Liver (tissue), 9 donors: ENCODE results near the gene TPRX1. TPM values are rescaled to one million over a fixed set of nuclear protein-coding genes. Genes with fewer than 3 reads are reported as not detected.

ENCODE experiments used
- DNase-seq: peaks from one replicate; pipeline ENCODE4 v3.0.0-alpha.2; 2017; ENCODE audit warnings: low spot score
- H3K27ac ChIP-seq, 2 donors: one replicate each; pipeline ENCODE4 v1.7.0; 2013; ENCODE audit warnings: inconsistent platforms in 2 of 2, low read length in 2 of 2, control low read depth in 1 of 2, low read depth in 1 of 2, mild to moderate bottlenecking in 1 of 2
- H3K27me3 ChIP-seq, 4 donors: one replicate each; pipeline versions ENCODE4 v1.6.1 to v1.7.0; 2013; ENCODE audit warnings: low read length in 3 of 4, inconsistent platforms in 1 of 4, mild to moderate bottlenecking in 1 of 4, moderate library complexity in 1 of 4; ENCODE audit not compliant: control insufficient read depth in 4 of 4, insufficient read depth in 4 of 4
- H3K36me3 ChIP-seq, 4 donors: one replicate each; pipeline versions ENCODE4 v1.6.1 to v1.7.0; 2013; ENCODE audit warnings: low read length in 3 of 4, mild to moderate bottlenecking in 3 of 4, low read depth in 1 of 4, moderate library complexity in 1 of 4; ENCODE audit not compliant: control insufficient read depth in 4 of 4, insufficient read depth in 3 of 4
- H3K4me1 ChIP-seq, 4 donors: one replicate each; pipeline versions ENCODE4 v1.6.1 to v1.7.0; 2013; ENCODE audit warnings: low read length in 3 of 4, mild to moderate bottlenecking in 3 of 4, moderate library complexity in 1 of 4; ENCODE audit not compliant: control insufficient read depth in 4 of 4, insufficient read depth in 4 of 4
- H3K4me3 ChIP-seq, 3 donors: one replicate each; pipeline versions ENCODE4 v1.6.1 to v1.7.0; 2013; ENCODE audit warnings: low read length in 3 of 3, control low read depth in 1 of 3, low read depth in 1 of 3, mild to moderate bottlenecking in 1 of 3
- H3K9ac ChIP-seq, 2 donors: one replicate each; pipeline ENCODE4 v1.7.0; 2013; ENCODE audit warnings: low read length in 2 of 2, mild to moderate bottlenecking in 2 of 2, moderate library complexity in 2 of 2, control low read depth in 1 of 2, low read depth in 1 of 2
- H3K9me3 ChIP-seq, 4 donors: one replicate each; pipeline versions ENCODE4 v1.6.1 to v1.7.0; 2013; ENCODE audit warnings: low read length in 3 of 4; ENCODE audit not compliant: control insufficient read depth in 4 of 4
- FOXA1 ChIP-seq: IDR thresholded peaks from 2 replicates; pipeline ENCODE4 v1.6.1; 2016; ENCODE audit warnings: antibody characterized with exemption
- FOXA2 ChIP-seq: IDR thresholded peaks from 2 replicates; pipeline ENCODE4 v1.6.1; 2016; ENCODE audit warnings: antibody characterized with exemption
- GABPA ChIP-seq, 2 donors: IDR thresholded peaks in 1 of 2; conservative IDR thresholded peaks in 1 of 2; 2 replicates each; pipeline ENCODE4 v1.6.1; 2016; ENCODE audit warnings: antibody characterized with exemption in 2 of 2, mild to moderate bottlenecking in 1 of 2, moderate library complexity in 1 of 2
- HNF4A ChIP-seq, 2 donors: conservative IDR thresholded peaks; 2 replicates each; pipeline ENCODE4 v1.6.1; 2016; ENCODE audit warnings: antibody characterized with exemption in 2 of 2, mild to moderate bottlenecking in 2 of 2
- HNF4G ChIP-seq: IDR thresholded peaks from 2 replicates; pipeline ENCODE4 v1.6.1; 2016; ENCODE audit warnings: antibody characterized with exemption
- RAD21 ChIP-seq, 2 donors: IDR thresholded peaks; 2 replicates each; pipeline ENCODE4 v1.6.1; 2016; ENCODE audit warnings: antibody characterized with exemption in 2 of 2, mild to moderate bottlenecking in 2 of 2
- SP1 ChIP-seq: IDR thresholded peaks from 2 replicates; pipeline ENCODE4 v1.6.1; 2018; ENCODE audit warnings: antibody characterized with exemption, mild to moderate bottlenecking
- WGBS: extraction: QIAGEN DNeasy Blood & Tissue Kit; methylation state at CpG from one replicate; pipeline ENCODE4 v1.1.7; 2013; 5-methylcytosine and 5-hydroxymethylcytosine counted together
- polyA plus RNA-seq, 2 donors: library from polyadenylated mRNA; stranded (reverse) in 1 of 2; unstranded in 1 of 2; fragments of 200-250 nt in 1 of 2; fragments of >200 nt in 1 of 2; fragmentation: Nextera tagmentation in 1 of 2; extraction: Ambion mirVana in 1 of 2; gene quantifications; one replicate each; pipeline versions ENCODE4 v1.2.1 to v1.2.3, GENCODE V29; 2013 to 2015
- total RNA-seq, 2 donors: library from RNA; depleted of rRNA; stranded (reverse); fragments of >200 nt; gene quantifications; one replicate each; pipeline ENCODE4 v1.2.3, GENCODE V29; 2014
- TF ChIP-seq, protein P1 (sequence below): IDR thresholded peaks from 2 replicates; pipeline ENCODE4 v1.6.1; 2016; ENCODE audit warnings: antibody characterized with exemption, mild to moderate bottlenecking
- TF ChIP-seq, protein P2 (sequence below): fragments of 150-350 bp; IDR thresholded peaks from 2 replicates; pipeline ENCODE4 v1.5.1; 2017; ENCODE audit warnings: improper control_type of control experiment, low read depth, low read length; ENCODE audit not compliant: missing input control
- TF ChIP-seq, protein P3 (sequence below): IDR thresholded peaks from 2 replicates; pipeline ENCODE4 v1.6.1; 2016; ENCODE audit warnings: antibody characterized with exemption
- donor health status: healthy.
- donor health status: healthy.
- donor health status: healthy.
- donor health status: healthy.
- donor health status: healthy.

The TPRX1 gene
- total and polyA plus RNA-seq, 4 donors, result not detected

DNA sequence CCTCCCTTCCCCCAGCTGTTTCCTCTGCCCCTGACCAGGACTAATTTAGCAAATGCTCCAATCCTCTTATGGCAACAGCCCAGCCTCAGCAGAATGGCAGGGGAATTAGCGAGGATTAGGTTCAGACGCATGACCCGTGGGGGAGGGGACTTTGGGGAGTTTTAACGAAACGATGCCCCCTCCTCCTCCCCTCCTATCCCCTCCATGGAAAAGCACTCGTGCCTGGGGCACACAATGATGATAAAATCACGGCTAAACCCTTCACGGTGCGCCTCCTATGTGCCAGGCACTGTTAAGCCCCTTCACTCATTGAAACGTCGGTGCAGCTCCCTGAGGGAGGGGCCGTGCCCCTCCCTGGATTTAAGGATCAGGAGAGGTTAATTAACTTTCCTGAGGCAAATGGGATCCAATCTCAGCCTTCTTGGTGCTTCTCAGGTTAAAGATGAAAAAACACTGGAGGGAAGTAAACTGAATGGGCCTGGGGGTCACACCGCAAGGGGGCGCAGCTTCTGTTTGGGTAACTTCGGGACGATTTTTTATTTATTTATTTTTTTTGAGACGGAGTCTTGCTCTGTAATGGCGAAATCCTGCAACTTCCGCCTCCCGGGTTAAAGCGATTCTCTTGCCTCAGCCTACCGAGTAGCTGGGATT lies 44.6 kb upstream of the TPRX1 start:
- WGBS, result 26% methylated on average over 22 of the region's 22 CpGs
- no peak overlapping the region for H3K9ac ChIP-seq

DNA sequence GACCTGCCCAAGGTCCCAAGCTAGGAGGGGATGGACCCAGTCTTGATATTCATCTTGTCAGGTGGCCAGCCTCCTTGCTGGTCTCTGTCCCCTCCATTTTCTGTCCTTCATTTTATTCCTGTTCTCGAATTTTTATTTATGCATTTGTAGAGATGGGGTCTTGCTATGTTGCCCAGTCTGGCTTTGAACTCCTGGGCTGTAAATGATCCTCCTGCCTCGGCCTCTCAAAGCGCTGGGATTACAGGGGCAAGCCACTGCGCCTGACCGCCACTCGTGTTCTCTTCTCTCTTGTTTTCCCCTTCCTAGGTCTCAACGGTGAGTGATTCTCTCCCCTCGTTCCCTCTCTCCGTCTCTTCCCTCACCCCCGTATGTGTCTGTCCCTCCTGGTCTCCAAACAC lies 44.1 kb upstream of the TPRX1 start:
- Histone ChIP-seq H3K9ac (no peak overlapping the region), H3K36me3 (no peaks in the 10 kb centered on the region), H3K9me3 (no peaks in the 10 kb centered on the region), H3K27ac (no peak overlapping the region), H3K4me3 (no peak overlapping the region), H3K27me3 (peaks cover 0 to 2% (median 0%) of the 10 kb centered on the region in 4 donors), H3K4me1 (no peaks in the 10 kb centered on the region)
- DNase-seq, result no peak
- 73% methylated on average over 10 of the region's 10 CpGs for WGBS
- TF ChIP-seq, protein P1, sequence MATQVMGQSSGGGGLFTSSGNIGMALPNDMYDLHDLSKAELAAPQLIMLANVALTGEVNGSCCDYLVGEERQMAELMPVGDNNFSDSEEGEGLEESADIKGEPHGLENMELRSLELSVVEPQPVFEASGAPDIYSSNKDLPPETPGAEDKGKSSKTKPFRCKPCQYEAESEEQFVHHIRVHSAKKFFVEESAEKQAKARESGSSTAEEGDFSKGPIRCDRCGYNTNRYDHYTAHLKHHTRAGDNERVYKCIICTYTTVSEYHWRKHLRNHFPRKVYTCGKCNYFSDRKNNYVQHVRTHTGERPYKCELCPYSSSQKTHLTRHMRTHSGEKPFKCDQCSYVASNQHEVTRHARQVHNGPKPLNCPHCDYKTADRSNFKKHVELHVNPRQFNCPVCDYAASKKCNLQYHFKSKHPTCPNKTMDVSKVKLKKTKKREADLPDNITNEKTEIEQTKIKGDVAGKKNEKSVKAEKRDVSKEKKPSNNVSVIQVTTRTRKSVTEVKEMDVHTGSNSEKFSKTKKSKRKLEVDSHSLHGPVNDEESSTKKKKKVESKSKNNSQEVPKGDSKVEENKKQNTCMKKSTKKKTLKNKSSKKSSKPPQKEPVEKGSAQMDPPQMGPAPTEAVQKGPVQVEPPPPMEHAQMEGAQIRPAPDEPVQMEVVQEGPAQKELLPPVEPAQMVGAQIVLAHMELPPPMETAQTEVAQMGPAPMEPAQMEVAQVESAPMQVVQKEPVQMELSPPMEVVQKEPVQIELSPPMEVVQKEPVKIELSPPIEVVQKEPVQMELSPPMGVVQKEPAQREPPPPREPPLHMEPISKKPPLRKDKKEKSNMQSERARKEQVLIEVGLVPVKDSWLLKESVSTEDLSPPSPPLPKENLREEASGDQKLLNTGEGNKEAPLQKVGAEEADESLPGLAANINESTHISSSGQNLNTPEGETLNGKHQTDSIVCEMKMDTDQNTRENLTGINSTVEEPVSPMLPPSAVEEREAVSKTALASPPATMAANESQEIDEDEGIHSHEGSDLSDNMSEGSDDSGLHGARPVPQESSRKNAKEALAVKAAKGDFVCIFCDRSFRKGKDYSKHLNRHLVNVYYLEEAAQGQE, result no peak
- TF ChIP-seq, protein P2, sequence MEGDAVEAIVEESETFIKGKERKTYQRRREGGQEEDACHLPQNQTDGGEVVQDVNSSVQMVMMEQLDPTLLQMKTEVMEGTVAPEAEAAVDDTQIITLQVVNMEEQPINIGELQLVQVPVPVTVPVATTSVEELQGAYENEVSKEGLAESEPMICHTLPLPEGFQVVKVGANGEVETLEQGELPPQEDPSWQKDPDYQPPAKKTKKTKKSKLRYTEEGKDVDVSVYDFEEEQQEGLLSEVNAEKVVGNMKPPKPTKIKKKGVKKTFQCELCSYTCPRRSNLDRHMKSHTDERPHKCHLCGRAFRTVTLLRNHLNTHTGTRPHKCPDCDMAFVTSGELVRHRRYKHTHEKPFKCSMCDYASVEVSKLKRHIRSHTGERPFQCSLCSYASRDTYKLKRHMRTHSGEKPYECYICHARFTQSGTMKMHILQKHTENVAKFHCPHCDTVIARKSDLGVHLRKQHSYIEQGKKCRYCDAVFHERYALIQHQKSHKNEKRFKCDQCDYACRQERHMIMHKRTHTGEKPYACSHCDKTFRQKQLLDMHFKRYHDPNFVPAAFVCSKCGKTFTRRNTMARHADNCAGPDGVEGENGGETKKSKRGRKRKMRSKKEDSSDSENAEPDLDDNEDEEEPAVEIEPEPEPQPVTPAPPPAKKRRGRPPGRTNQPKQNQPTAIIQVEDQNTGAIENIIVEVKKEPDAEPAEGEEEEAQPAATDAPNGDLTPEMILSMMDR, result no peak
- TF ChIP-seq, protein P3, sequence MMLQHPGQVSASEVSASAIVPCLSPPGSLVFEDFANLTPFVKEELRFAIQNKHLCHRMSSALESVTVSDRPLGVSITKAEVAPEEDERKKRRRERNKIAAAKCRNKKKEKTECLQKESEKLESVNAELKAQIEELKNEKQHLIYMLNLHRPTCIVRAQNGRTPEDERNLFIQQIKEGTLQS, result no peak
- TF ChIP-seq FOXA1 (no peak), HNF4A (conservative IDR thresholded peaks at IDR 0.05) (no peak), SP1 (no peak), RAD21 (IDR thresholded peaks at IDR 0.05) (no peak), FOXA2 (no peak)

More for the DNA sequence above, 44.6 kb upstream of the TPRX1 start:
- no peak overlapping the region for H3K27ac ChIP-seq
- H3K36me3 ChIP-seq, result no peaks in the 10 kb centered on the region
- no peaks in the 10 kb centered on the region for H3K9me3 ChIP-seq
- no peaks in the 10 kb centered on the region for H3K4me1 ChIP-seq
- no peak for DNase-seq
- H3K4me3 ChIP-seq, result no peak overlapping the region
- TF ChIP-seq, protein P2, result peak; percentile 18
- peak in 1 of 2 donors; percentile 29 for TF ChIP-seq RAD21 (IDR thresholded peaks at IDR 0.05)
- TF ChIP-seq HNF4G, result no peak
- no peak for TF ChIP-seq GABPA (IDR thresholded peaks at IDR 0.05 in 1 of 2, conservative IDR thresholded peaks at IDR 0.05 in 1 of 2)
- peaks cover 0 to 2% (median 0%) of the 10 kb centered on the region in 4 donors for H3K27me3 ChIP-seq
